Osteocyte (in vitro differentiated cells): ENCODE data around the gene ST14. TPM values are rescaled to one million over a fixed set of nuclear protein-coding genes. Genes with fewer than 3 reads are reported as not detected.
"Not testable (repeated sequence)": the region's sequence is repeated elsewhere in the genome, so short reads cannot be mapped to it uniquely, and the experiment has no call there.

Experiments used
- DNase-seq: peaks from one replicate; pipeline ENCODE4 v3.0.0; 2021; ENCODE audit warnings: mixed read lengths; ENCODE audit not compliant: unreplicated experiment; ENCODE audit errors: extremely low spot score
- H3K27ac Mint-ChIP-seq: one replicate; pipeline ENCODE4 v1.8.0; 2021; ENCODE audit warnings: mild to moderate bottlenecking, mixed read lengths; ENCODE audit not compliant: unreplicated experiment
- H3K27me3 Mint-ChIP-seq: one replicate; pipeline ENCODE4 v1.8.0; 2021; ENCODE audit warnings: mixed read lengths; ENCODE audit not compliant: unreplicated experiment
- H3K36me3 Mint-ChIP-seq: one replicate; pipeline ENCODE4 v1.8.0; 2021; ENCODE audit warnings: mixed read lengths; ENCODE audit not compliant: unreplicated experiment
- H3K4me1 Mint-ChIP-seq: one replicate; pipeline ENCODE4 v1.8.0; 2021; ENCODE audit warnings: mixed read lengths; ENCODE audit not compliant: unreplicated experiment
- H3K4me3 Mint-ChIP-seq: one replicate; pipeline ENCODE4 v1.8.0; 2021; ENCODE audit warnings: mild to moderate bottlenecking, moderate library complexity, mixed read lengths; ENCODE audit not compliant: unreplicated experiment
- H3K9me3 Mint-ChIP-seq: one replicate; pipeline ENCODE4 v1.8.0; 2021; ENCODE audit warnings: mixed read lengths; ENCODE audit not compliant: unreplicated experiment
- total RNA-seq: library from RNA; stranded (reverse); gene quantifications from 2 replicates; pipeline ENCODE4 v1.2.1, GENCODE V29; 2021
- TF ChIP-seq, protein P1 (sequence below): fragments of 200-600 bp; sonication (generic); IDR thresholded peaks from 2 replicates; pipeline ENCODE4 v1.5.0; 2021; ENCODE audit warnings: antibody characterized with exemption, mild to moderate bottlenecking, moderate library complexity

Gene ST14
- total RNA-seq, 1 donor from 2014 or later = not detected

DNA sequence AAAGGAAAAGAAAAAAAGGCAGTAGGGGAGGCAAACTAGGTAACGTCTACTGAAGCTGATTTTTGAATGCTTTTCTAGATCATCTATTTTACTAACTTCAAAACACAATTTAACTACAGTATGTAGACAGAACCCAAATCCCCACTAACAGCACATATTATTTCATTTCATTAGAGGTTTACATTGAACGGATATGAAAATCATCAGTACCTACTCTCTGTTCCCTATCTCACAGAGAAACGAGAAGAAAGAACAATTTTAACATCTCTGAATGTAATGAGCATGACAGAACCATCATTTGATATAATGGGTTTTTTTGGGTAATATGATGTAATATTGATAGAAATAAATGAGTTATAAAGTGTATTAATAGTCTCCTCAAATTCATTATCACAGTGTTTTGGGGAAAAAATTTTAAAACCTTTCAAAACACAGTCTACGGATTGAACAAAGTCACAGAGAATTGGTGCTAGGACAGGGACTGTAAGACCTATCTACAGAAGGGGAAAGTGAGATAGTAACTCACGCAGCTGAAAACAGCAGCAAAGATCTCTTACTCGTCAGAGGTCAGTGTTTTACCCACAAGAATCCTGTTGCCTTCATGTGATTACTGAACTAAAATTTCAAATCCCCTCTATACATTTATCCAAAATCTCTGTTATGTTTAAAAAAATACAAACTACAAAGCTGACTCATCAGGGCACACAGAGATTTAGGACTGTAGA is 77.9 kb downstream of the ST14 start:
- Mint-ChIP-seq H3K27ac (no peak overlapping the region), H3K4me3 (no peak overlapping the region), H3K4me1 (no peaks in the 10 kb centered on the region), H3K9me3 (no peaks in the 10 kb centered on the region), H3K36me3 (peaks cover 27% of the 10 kb centered on the region), H3K27me3 (no peaks in the 10 kb centered on the region)
- no peak for DNase-seq
- TF ChIP-seq, protein P1, sequence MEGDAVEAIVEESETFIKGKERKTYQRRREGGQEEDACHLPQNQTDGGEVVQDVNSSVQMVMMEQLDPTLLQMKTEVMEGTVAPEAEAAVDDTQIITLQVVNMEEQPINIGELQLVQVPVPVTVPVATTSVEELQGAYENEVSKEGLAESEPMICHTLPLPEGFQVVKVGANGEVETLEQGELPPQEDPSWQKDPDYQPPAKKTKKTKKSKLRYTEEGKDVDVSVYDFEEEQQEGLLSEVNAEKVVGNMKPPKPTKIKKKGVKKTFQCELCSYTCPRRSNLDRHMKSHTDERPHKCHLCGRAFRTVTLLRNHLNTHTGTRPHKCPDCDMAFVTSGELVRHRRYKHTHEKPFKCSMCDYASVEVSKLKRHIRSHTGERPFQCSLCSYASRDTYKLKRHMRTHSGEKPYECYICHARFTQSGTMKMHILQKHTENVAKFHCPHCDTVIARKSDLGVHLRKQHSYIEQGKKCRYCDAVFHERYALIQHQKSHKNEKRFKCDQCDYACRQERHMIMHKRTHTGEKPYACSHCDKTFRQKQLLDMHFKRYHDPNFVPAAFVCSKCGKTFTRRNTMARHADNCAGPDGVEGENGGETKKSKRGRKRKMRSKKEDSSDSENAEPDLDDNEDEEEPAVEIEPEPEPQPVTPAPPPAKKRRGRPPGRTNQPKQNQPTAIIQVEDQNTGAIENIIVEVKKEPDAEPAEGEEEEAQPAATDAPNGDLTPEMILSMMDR = no peak

DNA sequence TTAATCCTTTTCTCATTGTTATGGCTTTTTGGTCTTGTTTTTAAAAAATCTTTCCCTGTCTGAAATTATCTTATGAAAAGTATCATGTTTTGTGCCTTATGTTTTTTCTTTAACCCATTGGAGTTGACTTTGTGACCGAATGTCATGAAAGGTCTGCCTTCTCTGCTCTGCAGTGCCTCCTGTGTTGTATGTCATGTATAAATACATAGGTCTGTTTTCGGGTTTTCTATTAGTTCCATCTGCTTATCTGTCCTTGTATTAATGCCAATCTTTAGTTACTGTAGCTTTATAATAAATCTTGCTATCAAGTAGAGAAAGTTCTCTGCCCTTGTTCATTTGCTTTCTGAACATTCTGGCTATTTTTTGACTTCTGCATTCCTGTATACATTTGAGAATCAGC is 82.1 kb downstream of the ST14 start:
- TF ChIP-seq, protein P1 = no peak
- Mint-ChIP-seq H3K4me3 (no peak overlapping the region), H3K9me3 (no peaks in the 10 kb centered on the region), H3K36me3 (peaks cover 13% of the 10 kb centered on the region), H3K27me3 (no peaks in the 10 kb centered on the region), H3K4me1 (peaks cover 3% of the 10 kb centered on the region), H3K27ac (no peak overlapping the region)
- no peak for DNase-seq

DNA sequence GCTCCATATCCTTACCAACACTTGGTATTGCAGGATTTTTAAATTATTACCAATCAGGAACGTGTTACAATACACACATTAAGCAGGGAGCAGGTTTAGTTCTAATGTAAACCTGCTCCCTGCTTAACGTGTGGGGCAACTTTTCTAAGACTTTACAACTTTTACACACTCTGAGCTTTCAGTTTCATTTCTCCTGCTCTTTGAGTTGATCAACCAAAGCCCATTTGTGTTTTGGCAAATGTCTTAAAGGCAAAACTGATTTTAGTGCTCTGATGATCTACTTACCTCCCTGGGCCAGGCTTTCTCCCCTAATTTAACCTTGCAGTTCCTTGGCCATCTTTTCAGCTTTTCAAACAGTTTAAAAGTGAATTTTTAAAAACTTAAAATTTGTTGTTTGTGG is 84.2 kb downstream of the ST14 start:
- H3K27me3 Mint-ChIP-seq = no peaks in the 10 kb centered on the region
- DNase-seq = no peak
- peaks cover 6% of the 10 kb centered on the region for H3K36me3 Mint-ChIP-seq
- H3K27ac Mint-ChIP-seq = no peak overlapping the region
- peaks cover 6% of the 10 kb centered on the region for H3K4me1 Mint-ChIP-seq
- no peaks in the 10 kb centered on the region for H3K9me3 Mint-ChIP-seq
- no peak overlapping the region for H3K4me3 Mint-ChIP-seq
- TF ChIP-seq, protein P1 = no peak

DNA sequence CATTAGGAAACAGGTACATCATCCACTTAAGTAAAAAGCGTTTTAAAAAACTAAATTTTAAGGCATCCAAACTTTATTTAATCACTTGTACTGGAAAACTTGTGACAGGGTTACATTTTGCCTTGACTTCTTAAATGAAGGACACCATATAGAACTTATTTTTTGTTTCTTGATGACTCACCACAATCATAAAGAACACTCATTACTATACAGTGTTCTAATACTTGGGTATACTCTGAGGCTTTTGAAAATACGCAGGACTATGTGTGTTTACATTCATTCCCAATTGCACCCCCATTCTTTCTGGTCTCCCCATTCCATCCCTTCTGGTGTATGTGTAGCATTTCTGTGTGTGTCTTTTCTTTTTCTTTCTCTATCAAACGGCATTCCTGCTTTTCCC is 85.3 kb downstream of the ST14 start:
- H3K27ac Mint-ChIP-seq = no peak overlapping the region

GRCh38 chr11:130245375-130245774 is 85.8 kb downstream of the ST14 start:
- not testable (repeated sequence) for H3K4me1 Mint-ChIP-seq, H3K36me3 Mint-ChIP-seq, H3K9me3 Mint-ChIP-seq, DNase-seq, H3K27me3 Mint-ChIP-seq, H3K4me3 Mint-ChIP-seq, H3K27ac Mint-ChIP-seq

More for the DNA sequence above, 85.3 kb downstream of the ST14 start:
- DNase-seq = no peak
- H3K4me3 Mint-ChIP-seq = no peak overlapping the region
- H3K9me3 Mint-ChIP-seq = no peaks in the 10 kb centered on the region
- TF ChIP-seq, protein P1 = no peak
- peaks cover 6% of the 10 kb centered on the region for H3K4me1 Mint-ChIP-seq
- H3K27me3 Mint-ChIP-seq = no peaks in the 10 kb centered on the region
- H3K36me3 Mint-ChIP-seq = no peaks in the 10 kb centered on the region
